Hematopoietic multipotent progenitor cell treated with erythropoietin and hydrocortisone succinate and interleukin-3 and kit ligand, for 4 days (in vitro differentiated cells): ENCODE results near the gene ACVR1B.
A peak's percentile ranks its signal among the peaks of the same experiment; 100 is the strongest.

Experiments used
- DNase-seq: peaks from one replicate; pipeline ENCODE4 v3.0.0-alpha.2; 2015

Gene ACVR1B

GRCh38 chr12:51944608-51945233 is 6.8 kb upstream of the ACVR1B start:
- DNase-seq = no peak

GRCh38 chr12:51947246-51947996 is 4.1 kb upstream of the ACVR1B start:
- DNase-seq = no peak

GRCh38 chr12:51948066-51948465 is 3.4 kb upstream of the ACVR1B start:
- DNase-seq = no peak

- DNase-seq = no peak
Observed at GRCh38 chr12:51949342-51950030, 2.0 kb upstream of the ACVR1B start.

GRCh38 chr12:51950682-51951198 is 759 bp upstream of the ACVR1B start:
- no peak for DNase-seq

- peak; percentile 31 for DNase-seq
Observed at GRCh38 chr12:51951843-51952722, 584 bp downstream of the ACVR1B start.

GRCh38 chr12:51953089-51953488 is 1.6 kb downstream of the ACVR1B start:
- DNase-seq = no peak

- no peak for DNase-seq
Observed at GRCh38 chr12:51953864-51954263, 2.4 kb downstream of the ACVR1B start.

- peak; percentile 75 for DNase-seq
Observed at GRCh38 chr12:51954561-51955361, 3.3 kb downstream of the ACVR1B start.

- no peak for DNase-seq
Observed at GRCh38 chr12:51955702-51956101, 4.2 kb downstream of the ACVR1B start.

GRCh38 chr12:51958542-51958941 is 7.0 kb downstream of the ACVR1B start:
- no peak for DNase-seq

- no peak for DNase-seq
Observed at GRCh38 chr12:51959211-51959610, 7.7 kb downstream of the ACVR1B start.

- no peak for DNase-seq
Observed at GRCh38 chr12:51959921-51960320, 8.4 kb downstream of the ACVR1B start.

- DNase-seq = no peak
Observed at GRCh38 chr12:51960488-51960887, 9.0 kb downstream of the ACVR1B start.

GRCh38 chr12:51960890-51961289 is 9.4 kb downstream of the ACVR1B start:
- no peak for DNase-seq

GRCh38 chr12:51961834-51962233 is 10.3 kb downstream of the ACVR1B start:
- no peak for DNase-seq

- peak; percentile 59 for DNase-seq
Observed at GRCh38 chr12:51962737-51963136, 11.2 kb downstream of the ACVR1B start.

- DNase-seq = no peak
Observed at GRCh38 chr12:51963477-51963876, 12.0 kb downstream of the ACVR1B start.

GRCh38 chr12:51969643-51970042 is 18.1 kb downstream of the ACVR1B start:
- DNase-seq = no peak

- peak; percentile 54 for DNase-seq
Observed at GRCh38 chr12:51970904-51971646, 19.6 kb downstream of the ACVR1B start.
